ENCODE results near the gene LRG1. TPM values are rescaled to one million over a fixed set of nuclear protein-coding genes. Genes with fewer than 3 reads are reported as not detected.

The LRG1 gene
- total and polyA plus RNA-seq, 8 donors, result 2.1 to 23.3 (median 7.6) TPM; not detected in 1

DNA sequence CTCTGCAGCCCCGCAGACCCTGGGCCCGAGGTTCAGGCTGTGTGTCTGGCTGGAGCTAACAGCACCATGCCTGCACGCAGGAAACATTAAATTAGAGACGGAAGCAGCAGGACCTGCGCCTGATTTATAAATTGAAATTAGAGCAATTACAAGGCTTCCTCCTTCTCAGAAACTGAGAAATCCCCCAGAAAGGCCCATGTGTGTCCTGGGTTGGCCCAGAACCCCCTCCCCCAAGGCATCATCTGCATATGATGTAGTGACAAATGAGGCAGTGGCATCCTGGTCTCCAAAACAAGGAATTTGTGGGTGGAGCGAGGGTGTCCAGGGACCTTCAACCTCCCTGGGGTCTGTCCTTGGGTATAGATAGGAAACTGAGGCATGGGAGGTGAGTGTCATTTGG lies 46.9 kb upstream of the LRG1 start:
- Histone ChIP-seq H3K27ac (no peak overlapping the region), H3K9me3 (no peaks in the 10 kb centered on the region), H3K27me3 (peaks cover 16 to 84% (median 58%) of the 10 kb centered on the region in 3 donors), H3K4me1 (peaks cover 11 to 19% (median 15%) of the 10 kb centered on the region in 4 donors), H3K4me3 (no peak overlapping the region), H3K36me3 (no peaks in the 10 kb centered on the region)
- intact Hi-C loops (cut with DNase I; ENCODE audit: low total_unique reads), result no loop called here
- WGBS, 5 donors, result 69 to 86% (median 78%) methylated on average over 5 to 6 of the region's 6 CpGs
- DNase-seq, result no peak
- no peak for TF ChIP-seq EP300 (IDR thresholded peaks at IDR 0.05)
- TF ChIP-seq POLR2A (IDR thresholded peaks at IDR 0.05), result no peak
- TF ChIP-seq POLR2AphosphoS5 (IDR thresholded peaks at IDR 0.05), result no peak

DNA sequence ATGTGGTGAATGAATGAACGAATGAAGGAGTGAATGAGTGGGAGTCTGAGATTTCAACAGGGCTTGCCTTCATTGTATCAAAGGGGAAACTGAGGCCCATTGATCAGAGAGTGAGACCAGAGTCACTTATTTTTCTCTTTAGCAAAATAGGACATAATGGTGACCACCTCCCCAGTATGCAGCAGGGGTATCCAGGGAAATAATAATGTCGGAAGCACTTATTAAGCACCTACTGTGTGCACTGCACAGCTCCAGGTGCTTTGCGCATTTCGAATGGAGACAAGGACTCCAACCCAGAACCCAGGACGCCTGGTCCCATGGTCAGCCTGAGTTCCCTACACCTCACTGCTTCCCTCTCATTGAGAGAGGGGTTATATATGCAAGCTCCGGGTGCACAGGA lies 46.4 kb upstream of the LRG1 start:
- Histone ChIP-seq H3K9me3 (no peaks in the 10 kb centered on the region), H3K36me3 (no peaks in the 10 kb centered on the region), H3K4me3 (no peak overlapping the region), H3K27ac (no peak overlapping the region), H3K4me1 (peaks cover 11 to 20% (median 17%) of the 10 kb centered on the region in 4 donors), H3K27me3 (peaks cover 16 to 82% (median 56%) of the 10 kb centered on the region in 3 donors)
- DNase-seq, result no peak
- WGBS, 5 donors, result 54 to 83% (median 69%) methylated on average over 5 to 6 of the region's 6 CpGs
- TF ChIP-seq EP300 (IDR thresholded peaks at IDR 0.05), result no peak
- TF ChIP-seq POLR2A (IDR thresholded peaks at IDR 0.05), result no peak
- TF ChIP-seq, protein P1, sequence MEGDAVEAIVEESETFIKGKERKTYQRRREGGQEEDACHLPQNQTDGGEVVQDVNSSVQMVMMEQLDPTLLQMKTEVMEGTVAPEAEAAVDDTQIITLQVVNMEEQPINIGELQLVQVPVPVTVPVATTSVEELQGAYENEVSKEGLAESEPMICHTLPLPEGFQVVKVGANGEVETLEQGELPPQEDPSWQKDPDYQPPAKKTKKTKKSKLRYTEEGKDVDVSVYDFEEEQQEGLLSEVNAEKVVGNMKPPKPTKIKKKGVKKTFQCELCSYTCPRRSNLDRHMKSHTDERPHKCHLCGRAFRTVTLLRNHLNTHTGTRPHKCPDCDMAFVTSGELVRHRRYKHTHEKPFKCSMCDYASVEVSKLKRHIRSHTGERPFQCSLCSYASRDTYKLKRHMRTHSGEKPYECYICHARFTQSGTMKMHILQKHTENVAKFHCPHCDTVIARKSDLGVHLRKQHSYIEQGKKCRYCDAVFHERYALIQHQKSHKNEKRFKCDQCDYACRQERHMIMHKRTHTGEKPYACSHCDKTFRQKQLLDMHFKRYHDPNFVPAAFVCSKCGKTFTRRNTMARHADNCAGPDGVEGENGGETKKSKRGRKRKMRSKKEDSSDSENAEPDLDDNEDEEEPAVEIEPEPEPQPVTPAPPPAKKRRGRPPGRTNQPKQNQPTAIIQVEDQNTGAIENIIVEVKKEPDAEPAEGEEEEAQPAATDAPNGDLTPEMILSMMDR (IDR thresholded peaks at IDR 0.05), result no peak
- no peak for TF ChIP-seq POLR2AphosphoS5 (IDR thresholded peaks at IDR 0.05)
- intact Hi-C loops (cut with DNase I; ENCODE audit: low total_unique reads), result no loop called here

GRCh38 chr19:4585556-4585955 lies 45.7 kb upstream of the LRG1 start:
- Histone ChIP-seq H3K9me3 (no peaks in the 10 kb centered on the region), H3K27ac (no peak overlapping the region), H3K27me3 (peaks cover 18 to 82% (median 56%) of the 10 kb centered on the region in 3 donors), H3K4me1 (peaks cover 11 to 27% (median 24%) of the 10 kb centered on the region in 4 donors), H3K36me3 (no peaks in the 10 kb centered on the region), H3K4me3 (no peak overlapping the region)
- 77 to 100% (median 91%) methylated on average over 1 of the region's 1 CpG for WGBS, 5 donors
- DNase-seq, result no peak
- no peak for TF ChIP-seq POLR2AphosphoS5 (IDR thresholded peaks at IDR 0.05)
- no peak for TF ChIP-seq EP300 (IDR thresholded peaks at IDR 0.05)
- TF ChIP-seq POLR2A (IDR thresholded peaks at IDR 0.05), result no peak
- TF ChIP-seq, protein P1 (IDR thresholded peaks at IDR 0.05), result no peak
- intact Hi-C loops (cut with DNase I; ENCODE audit: low total_unique reads), result no loop called here

DNA sequence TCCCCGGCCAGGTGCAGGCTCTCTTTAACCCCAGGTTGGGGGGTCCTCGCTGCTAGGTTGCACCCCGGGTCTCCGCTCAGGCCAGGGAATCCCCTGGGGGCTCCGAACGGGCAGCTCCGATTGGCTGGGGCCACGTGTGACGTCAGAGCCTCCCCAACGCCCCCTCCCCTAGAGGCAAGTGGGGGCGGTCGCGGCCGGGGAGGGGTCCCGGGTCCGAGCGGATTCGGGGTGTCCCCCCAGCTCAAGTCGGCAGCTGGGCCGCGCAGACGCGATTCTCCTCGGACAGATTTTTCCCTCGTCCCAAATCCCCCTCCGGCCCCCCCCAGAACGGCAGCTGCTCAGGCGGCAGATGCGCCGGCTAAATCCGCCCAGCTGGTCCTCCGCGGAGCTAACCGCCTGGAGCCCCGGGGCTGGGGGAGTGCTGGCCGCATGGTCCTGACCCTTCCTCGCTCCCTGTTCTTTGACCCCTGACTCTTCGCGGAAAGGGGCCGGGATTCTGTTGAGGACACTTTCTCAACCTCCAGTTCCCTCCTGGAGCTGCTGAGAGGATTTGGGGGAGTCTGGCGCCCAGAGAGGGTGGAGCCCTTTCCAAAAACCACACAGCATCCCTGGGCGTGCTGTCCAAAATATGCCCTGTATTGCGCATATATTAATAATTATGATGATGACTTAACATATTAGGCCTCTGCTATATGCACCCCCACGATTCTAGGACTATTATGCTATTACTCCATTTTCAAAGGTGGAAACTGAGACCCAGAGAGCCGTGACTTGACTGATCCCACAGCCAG lies 45.0 kb upstream of the LRG1 start:
- Histone ChIP-seq H3K27ac (no peak overlapping the region), H3K4me3 (peak overlapping the region; percentile 33 to 44 (median 38)), H3K36me3 (no peaks in the 10 kb centered on the region), H3K9me3 (no peaks in the 10 kb centered on the region), H3K4me1 (peaks cover 11 to 31% (median 26%) of the 10 kb centered on the region in 4 donors), H3K27me3 (peaks cover 20 to 82% (median 62%) of the 10 kb centered on the region in 3 donors)
- intact Hi-C loops (cut with DNase I; ENCODE audit: low total_unique reads), result no loop called here
- DNase-seq, result peak in 1 of 2 donors; percentile 65
- no peak for TF ChIP-seq EP300 (IDR thresholded peaks at IDR 0.05)
- TF ChIP-seq, protein P1 (IDR thresholded peaks at IDR 0.05), result no peak
- no peak for TF ChIP-seq POLR2AphosphoS5 (IDR thresholded peaks at IDR 0.05)
- TF ChIP-seq POLR2A (IDR thresholded peaks at IDR 0.05), result no peak
- WGBS, 5 donors, result 6 to 22% (median 9%) methylated on average over 11 to 45 of the region's 45 CpGs
